Stomach (tissue), 9 donors: ENCODE results near the gene TRABD2B. TPM values are rescaled to one million over a fixed set of nuclear protein-coding genes. Genes with fewer than 3 reads are reported as not detected.

Source experiments
- DNase-seq, 2 donors: peaks; one replicate each; pipeline versions ENCODE4 v3.0.0 to v3.0.0-alpha.2; 2013 to 2019
- H3K27ac ChIP-seq, 5 donors: fragments of 200-600 bp in 4 of 5; sonication (generic) in 4 of 5; one replicate each; pipeline ENCODE4 v1.5.1; 2013 to 2019; ENCODE audit warnings: mild to moderate bottlenecking in 1 of 5, moderate library complexity in 1 of 5
- H3K27me3 ChIP-seq, 3 donors: fragments of 200-600 bp; sonication (generic); one replicate each; pipeline ENCODE4 v1.5.1; 2017 to 2019; ENCODE audit warnings: mixed run types in 1 of 3
- H3K36me3 ChIP-seq, 4 donors: fragments of 200-600 bp; sonication (generic); 1 replicate in 3 of 4; 2 replicates in 1 of 4; pipeline ENCODE4 v1.5.1; 2016 to 2019
- H3K4me1 ChIP-seq, 4 donors: fragments of 200-600 bp; sonication (generic); one replicate each; pipeline ENCODE4 v1.5.1; 2016 to 2019
- H3K4me3 ChIP-seq, 4 donors: fragments of 200-600 bp; sonication (generic) in 3 of 4; one replicate each; pipeline ENCODE4 v1.5.1; 2016 to 2019; ENCODE audit warnings: mild to moderate bottlenecking in 1 of 4
- H3K9me3 ChIP-seq, 4 donors: fragments of 200-600 bp; sonication (generic); one replicate each; pipeline ENCODE4 v1.5.1; 2016 to 2019
- CTCF ChIP-seq, 7 experiments: fragments of 450-650 bp in 4 of 7; fragments of 200-600 bp in 3 of 7; sonication (generic) in 3 of 7; IDR thresholded peaks; one replicate each; pipeline ENCODE4 v1.5.1; 2016 to 2019; ENCODE audit warnings: antibody characterized with exemption in 7 of 7, control low read depth in 2 of 7, mild to moderate bottlenecking in 1 of 7
- EP300 ChIP-seq: sonication (generic); formaldehyde crosslinking; IDR thresholded peaks from one replicate; pipeline ENCODE4 v1.6.1; 2017; ENCODE audit warnings: antibody characterized with exemption
- POLR2A ChIP-seq, 4 donors: fragments of 450-650 bp; IDR thresholded peaks; one replicate each; pipeline ENCODE4 v1.6.1; 2016; ENCODE audit warnings: antibody characterized with exemption in 4 of 4, control low read depth in 2 of 4, mild to moderate bottlenecking in 1 of 4, moderate library complexity in 1 of 4
- POLR2AphosphoS5 ChIP-seq, 3 donors: sonication (generic); formaldehyde crosslinking; IDR thresholded peaks; one replicate each; pipeline ENCODE4 v1.6.1; 2016; ENCODE audit warnings: antibody characterized with exemption in 3 of 3
- WGBS, 5 donors: extraction: QIAGEN DNeasy Blood & Tissue Kit in 3 of 5; methylation state at CpG; one replicate each; pipeline versions ENCODE4 v1.1.5 to v1.1.7; 2013 to 2018; 5-methylcytosine and 5-hydroxymethylcytosine counted together
- intact Hi-C: fragments of 100-400 bp; cut with DNase I; formaldehyde crosslinking; loops from one replicate; pipeline ENCODE4 v1.15.1; 2023; ENCODE audit warnings: low total_unique reads
- polyA plus RNA-seq, 3 donors: library from polyadenylated mRNA; stranded (reverse); fragments of 200-250 nt; gene quantifications; one replicate each; pipeline ENCODE4 v1.2.3, GENCODE V29; 2013
- total RNA-seq, 5 donors: library from RNA; depleted of rRNA; stranded (reverse); fragments of >200 nt; gene quantifications; one replicate each; pipeline versions ENCODE4 v1.1.0 to v1.2.3, GENCODE V29; 2014 to 2016
- donor health status: healthy with polysubstance abuse.
- donor health status: Bipolar disorder and iron deficiency.
- donor health status: healthy.

Gene TRABD2B
- total and polyA plus RNA-seq, 8 donors = 0.31 to 2.0 (median 0.93) TPM; not detected in 1

- DNase-seq = no peak
- Histone ChIP-seq H3K9me3 (no peaks in the 10 kb centered on the region), H3K4me3 (no peak overlapping the region), H3K36me3 (no peaks in the 10 kb centered on the region), H3K27me3 (no peaks in the 10 kb centered on the region), H3K27ac (no peak overlapping the region), H3K4me1 (peaks cover 0 to 4% (median 2%) of the 10 kb centered on the region in 4 donors)
- 80 to 85% (median 83%) methylated on average over 10 of the region's 10 CpGs for WGBS, 5 donors
- intact Hi-C loops = no loop called here
- no peak for TF ChIP-seq POLR2AphosphoS5 (IDR thresholded peaks at IDR 0.05)
- TF ChIP-seq POLR2A (IDR thresholded peaks at IDR 0.05) = no peak
- no peak for TF ChIP-seq EP300
- TF ChIP-seq CTCF (IDR thresholded peaks at IDR 0.05) = no peak
Observed at GRCh38 chr1:47913225-47913823, 83.9 kb downstream of the TRABD2B start.

GRCh38 chr1:47912756-47913155 lies 84.4 kb downstream of the TRABD2B start:
- no peak for DNase-seq
- 44 to 57% (median 55%) methylated on average over 3 to 4 of the region's 4 CpGs for WGBS, 5 donors
- Histone ChIP-seq H3K9me3 (no peaks in the 10 kb centered on the region), H3K4me1 (no peaks in the 10 kb centered on the region), H3K4me3 (no peak overlapping the region), H3K27ac (no peak overlapping the region), H3K27me3 (no peaks in the 10 kb centered on the region), H3K36me3 (no peaks in the 10 kb centered on the region)
- intact Hi-C loops = no loop called here
- TF ChIP-seq EP300 = no peak
- TF ChIP-seq POLR2A (IDR thresholded peaks at IDR 0.05) = no peak
- no peak for TF ChIP-seq CTCF (IDR thresholded peaks at IDR 0.05)
- TF ChIP-seq POLR2AphosphoS5 (IDR thresholded peaks at IDR 0.05) = no peak

GRCh38 chr1:47911892-47912291 lies 85.3 kb downstream of the TRABD2B start:
- Histone ChIP-seq H3K4me3 (no peak overlapping the region), H3K9me3 (no peaks in the 10 kb centered on the region), H3K27ac (no peak overlapping the region), H3K27me3 (no peaks in the 10 kb centered on the region), H3K4me1 (no peaks in the 10 kb centered on the region), H3K36me3 (no peaks in the 10 kb centered on the region)
- DNase-seq = no peak
- 68 to 85% (median 72%) methylated on average over 4 of the region's 4 CpGs for WGBS, 5 donors
- TF ChIP-seq POLR2A (IDR thresholded peaks at IDR 0.05) (no peak), CTCF (IDR thresholded peaks at IDR 0.05) (no peak), EP300 (no peak), POLR2AphosphoS5 (IDR thresholded peaks at IDR 0.05) (no peak)
- intact Hi-C loops = no loop called here

- no peak for DNase-seq
- Histone ChIP-seq H3K4me3 (no peak overlapping the region), H3K27ac (no peak overlapping the region), H3K36me3 (no peaks in the 10 kb centered on the region), H3K4me1 (peaks cover 0 to 4% (median 2%) of the 10 kb centered on the region in 4 donors), H3K9me3 (no peaks in the 10 kb centered on the region), H3K27me3 (no peaks in the 10 kb centered on the region)
- TF ChIP-seq POLR2AphosphoS5 (IDR thresholded peaks at IDR 0.05) (no peak), EP300 (no peak), POLR2A (IDR thresholded peaks at IDR 0.05) (no peak), CTCF (IDR thresholded peaks at IDR 0.05) (no peak)
- whole genome bisulfite sequencing, 5 donors = 88 to 96% (median 91%) methylated on average over 9 of the region's 9 CpGs
- intact Hi-C loops = no loop called here
Observed at GRCh38 chr1:47911424-47911823, 85.8 kb downstream of the TRABD2B start.
